CD1c-positive myeloid dendritic cell (primary cell): ENCODE measurements around the gene FAAH.
"Not testable (repeated sequence)": the region's sequence is repeated elsewhere in the genome, so short reads cannot be mapped to it uniquely, and the experiment has no call there.

ENCODE experiments used
- DNase-seq: peaks from one replicate; pipeline ENCODE4 v3.0.0-alpha.2; 2016; ENCODE audit errors: extremely low spot score

The FAAH gene

DNA sequence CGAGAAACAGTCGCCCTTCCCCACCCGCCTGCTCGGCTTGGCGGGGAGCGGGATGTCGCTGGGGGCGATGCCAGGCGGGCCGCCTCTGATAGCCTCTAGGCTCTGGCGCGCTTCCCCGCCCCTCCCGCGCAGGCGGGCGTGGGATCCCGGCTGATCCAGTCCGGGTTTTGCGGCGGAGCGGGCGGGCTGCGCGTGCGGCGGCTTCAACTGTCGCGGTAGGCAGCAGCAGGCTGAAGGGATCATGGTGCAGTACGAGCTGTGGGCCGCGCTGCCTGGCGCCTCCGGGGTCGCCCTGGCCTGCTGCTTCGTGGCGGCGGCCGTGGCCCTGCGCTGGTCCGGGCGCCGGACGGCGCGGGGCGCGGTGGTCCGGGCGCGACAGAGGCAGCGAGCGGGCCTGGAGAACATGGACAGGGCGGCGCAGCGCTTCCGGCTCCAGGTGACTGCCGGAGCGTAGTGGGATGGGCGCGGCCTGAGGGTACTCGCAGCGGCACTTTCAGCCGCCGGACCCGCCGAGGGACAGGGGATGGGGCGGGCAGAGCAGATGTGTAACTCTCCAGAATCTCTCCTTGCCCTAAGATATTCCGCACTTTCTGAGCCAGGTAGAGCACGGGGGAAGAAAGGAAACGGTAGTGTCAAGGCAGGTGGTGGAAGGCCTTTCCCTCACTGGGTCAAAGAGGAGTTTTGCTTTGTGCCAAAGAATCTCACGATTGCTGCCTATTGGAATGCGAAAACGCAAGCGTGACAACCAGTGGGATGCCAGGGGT, at the start of gene FAAH:
Gene FAAH (plus strand): TSS at position 210 of the 764 bp plus-strand sequence. CDS start 32 bp downstream, at position 242.
- peak; percentile 61 for DNase-seq

DNA sequence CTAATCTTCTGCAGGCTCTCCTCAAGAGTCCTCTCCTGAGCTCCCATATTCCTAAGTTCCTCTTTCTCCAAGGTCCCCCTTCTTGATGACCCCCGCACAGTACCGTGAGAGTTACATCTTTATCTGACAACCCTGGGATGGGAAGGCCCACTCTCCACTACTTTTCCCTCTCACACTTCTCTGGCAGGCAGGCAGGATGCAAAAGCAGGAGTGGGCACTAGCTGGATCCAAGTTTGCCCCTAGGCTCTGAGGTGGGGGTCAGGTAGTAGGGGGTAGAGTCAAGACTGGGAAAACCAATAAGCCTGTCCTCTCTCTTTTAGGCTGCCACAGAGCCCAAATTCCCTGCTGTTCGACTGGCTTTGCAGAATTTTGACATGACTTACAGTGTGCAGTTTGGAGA, 49.6 kb upstream of the FAAH start:
- no peak for DNase-seq

DNA sequence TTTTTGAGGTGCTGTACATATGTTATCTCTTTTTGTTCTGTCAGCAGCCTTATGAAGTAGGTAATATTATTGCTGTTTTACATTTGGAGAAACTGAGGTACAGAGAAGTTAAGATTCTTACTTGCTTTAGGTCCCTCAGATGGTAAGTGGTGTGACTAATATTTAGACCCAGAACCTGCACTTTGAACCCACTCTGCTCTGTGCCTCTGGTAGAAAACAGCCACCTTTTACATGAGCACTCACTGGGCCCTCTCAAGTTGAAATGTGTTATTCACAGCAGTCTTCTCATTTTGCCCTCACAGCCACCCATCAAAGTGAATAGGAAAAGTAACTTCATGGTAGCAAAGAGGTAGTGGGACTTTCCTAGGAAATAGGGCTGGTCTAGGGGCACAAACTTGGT, 48.8 kb upstream of the FAAH start:
- no peak for DNase-seq

DNA sequence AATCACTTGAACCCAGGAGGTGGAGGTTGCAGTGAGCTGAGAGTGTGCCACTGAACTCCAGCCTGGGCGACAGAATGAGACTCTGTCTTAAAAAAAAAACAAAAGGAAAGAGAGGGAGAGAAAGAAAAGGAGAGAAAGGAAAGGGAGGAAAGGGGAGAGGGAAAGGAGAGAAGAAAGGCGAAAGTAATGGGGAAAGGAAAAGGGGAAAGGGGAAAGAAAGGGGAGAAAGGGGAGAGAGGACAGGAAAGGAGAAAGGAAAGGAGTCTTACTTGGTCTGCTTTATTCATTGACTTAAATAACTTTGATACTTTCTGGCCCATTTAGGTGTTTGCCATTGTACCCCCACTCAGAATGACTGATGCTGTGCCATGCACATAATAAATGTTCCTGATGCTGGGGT, 41.8 kb upstream of the FAAH start:
- no peak for DNase-seq

DNA sequence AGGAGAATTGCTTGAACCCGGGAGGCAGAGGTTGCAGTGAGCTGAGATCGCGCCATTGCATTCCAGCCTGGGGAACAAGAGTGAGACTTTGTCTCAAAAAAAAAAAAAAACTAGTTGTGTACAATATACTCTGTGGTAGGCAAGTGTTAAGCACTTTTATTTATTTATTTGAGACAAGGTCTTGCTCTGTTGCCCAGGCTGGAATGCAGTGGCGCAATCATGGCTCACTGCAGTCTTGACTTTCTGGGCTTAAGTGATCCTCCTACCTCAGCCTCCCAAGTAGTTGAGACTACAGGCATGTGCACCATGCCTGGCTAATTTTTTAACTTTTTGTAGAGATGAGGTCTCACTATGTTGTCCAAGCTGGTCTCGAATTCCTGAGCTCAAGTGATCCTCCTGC, 38.2 kb upstream of the FAAH start:
- DNase-seq, result not testable (repeated sequence)

DNA sequence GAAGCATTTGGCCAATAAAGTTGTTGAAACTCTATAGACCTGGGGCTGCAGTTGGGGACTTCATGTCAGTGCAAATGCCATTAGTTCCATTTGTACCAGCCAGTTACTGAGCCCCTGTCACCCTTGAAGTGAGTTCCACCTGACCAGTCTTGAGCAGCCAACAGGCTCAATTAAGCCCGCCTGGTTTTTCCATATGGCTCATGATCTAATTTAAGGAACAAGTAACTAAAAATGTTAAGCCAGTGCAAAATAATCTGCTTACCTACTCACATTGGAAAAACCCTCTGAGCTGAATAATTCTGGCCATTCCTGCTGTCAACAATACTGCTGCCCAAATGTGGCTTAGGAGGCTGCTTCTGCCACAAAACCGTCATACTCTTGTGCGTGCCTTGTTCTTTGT, 32.0 kb upstream of the FAAH start:
- DNase-seq, result no peak

DNA sequence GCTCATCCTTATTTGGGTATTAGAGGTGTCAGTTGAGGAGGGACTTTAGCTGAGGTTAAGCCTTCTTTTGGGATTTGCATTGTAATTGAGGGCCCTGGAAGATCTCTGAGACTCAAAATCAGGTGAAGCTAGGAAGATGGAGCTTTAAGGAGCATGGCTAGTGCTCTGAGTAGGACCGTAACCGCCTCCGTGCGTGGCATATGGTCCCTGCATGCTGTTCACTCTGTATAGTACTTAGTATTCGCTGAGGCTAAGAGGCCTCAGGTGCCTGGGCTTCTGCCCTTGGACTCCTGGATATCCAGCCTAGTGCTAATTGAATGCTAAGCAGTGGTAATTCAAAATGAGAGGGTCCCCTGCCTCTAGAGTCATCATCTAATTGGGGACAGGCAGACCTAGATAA, 31.0 kb upstream of the FAAH start:
- DNase-seq, result no peak

DNA sequence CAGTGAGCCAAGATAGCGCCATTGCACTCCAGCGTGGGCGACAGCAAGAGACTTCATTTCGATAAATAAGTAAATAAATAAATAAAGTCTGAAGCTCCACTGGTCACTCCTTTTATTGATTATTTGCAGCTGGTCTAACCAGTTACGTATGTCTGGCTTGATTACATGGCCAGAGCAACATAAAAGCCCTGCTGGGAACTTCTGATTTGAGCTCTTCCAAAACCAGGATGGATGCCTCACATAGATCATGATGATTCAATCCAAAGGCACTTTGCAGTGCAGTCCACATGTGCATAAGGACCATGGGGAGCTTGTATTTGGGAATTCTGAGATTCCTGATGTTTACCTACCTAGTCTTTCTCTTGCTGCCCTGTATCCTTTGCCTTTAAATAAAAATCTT, 29.5 kb upstream of the FAAH start:
- no peak for DNase-seq

DNA sequence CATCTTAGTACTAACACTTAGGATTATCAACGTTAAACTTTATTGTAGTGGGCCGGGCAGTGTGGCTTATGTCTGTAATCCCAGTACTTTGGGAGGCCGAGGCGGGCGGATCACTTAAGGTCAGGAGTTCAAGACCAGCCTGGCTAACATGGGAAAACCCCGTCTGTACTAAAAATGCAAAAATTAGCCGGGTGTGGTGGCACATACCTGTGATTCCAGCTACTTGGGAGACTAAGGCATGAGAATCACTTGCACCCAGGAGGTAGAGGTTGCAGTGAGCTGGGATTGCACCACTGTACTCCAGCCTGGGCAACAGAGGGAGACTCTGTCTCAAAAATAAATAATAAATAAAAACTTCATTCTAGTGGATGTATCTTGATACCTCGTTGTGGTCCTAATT, 28.3 kb upstream of the FAAH start:
- not testable (repeated sequence) for DNase-seq

DNA sequence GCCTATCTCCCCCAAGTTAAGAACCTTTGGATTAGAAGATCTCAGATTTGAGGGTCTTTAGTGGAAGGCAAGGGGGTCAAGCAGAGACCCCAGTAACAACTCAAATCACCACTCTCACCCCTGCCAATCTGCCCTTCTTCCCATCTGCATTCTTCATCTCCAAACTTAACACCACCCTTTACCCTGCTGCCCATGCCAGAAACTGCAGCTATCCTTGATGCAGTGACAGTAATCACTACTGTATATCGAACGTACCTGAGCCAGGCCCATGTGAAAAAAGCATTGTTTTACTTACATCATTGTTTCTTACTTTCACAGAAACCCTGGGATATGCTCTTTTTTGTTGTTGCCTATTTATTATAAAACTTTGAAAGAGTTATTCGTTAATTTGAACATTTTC, 27.0 kb upstream of the FAAH start:
- no peak for DNase-seq

DNA sequence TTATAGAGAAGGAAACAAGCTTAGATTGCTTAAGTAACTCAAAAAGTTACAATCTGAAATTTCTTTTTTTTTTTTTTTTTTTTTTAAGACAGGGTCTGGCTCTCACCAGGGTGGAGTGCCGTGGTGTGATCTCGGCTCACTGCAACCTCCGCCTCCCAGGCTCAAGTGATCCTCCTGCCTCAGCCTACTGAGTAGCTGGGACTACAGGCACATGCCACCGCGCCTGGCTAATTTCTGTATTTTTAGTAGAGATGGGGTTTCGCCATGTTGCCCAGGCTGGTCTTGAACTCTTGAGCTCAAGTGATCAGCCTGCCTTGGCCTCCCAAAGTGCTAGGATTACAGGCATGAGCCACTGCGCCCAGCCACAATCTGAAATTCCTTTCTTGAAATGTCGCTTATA, 26.4 kb upstream of the FAAH start:
- not testable (repeated sequence) for DNase-seq

DNA sequence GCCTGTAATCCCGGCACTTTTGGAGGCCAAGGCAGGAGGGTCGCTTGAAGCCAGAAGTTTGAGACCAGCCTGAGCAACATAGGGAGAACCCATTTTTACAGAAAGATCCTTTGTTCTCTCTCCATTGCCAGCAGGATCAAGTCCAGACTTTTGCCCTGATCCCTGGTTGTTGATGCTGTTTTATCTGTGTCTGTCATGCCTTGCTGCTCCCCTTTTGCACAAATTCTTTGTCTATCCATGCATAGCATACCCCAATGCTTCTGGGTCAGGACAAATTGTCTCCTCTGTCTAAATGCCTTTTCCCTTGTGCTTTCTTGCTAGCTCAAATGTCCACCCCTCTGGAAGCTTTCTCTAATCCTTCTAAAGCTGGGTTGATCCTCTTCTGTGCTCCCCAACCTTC, 25.3 kb upstream of the FAAH start:
- DNase-seq, result no peak

DNA sequence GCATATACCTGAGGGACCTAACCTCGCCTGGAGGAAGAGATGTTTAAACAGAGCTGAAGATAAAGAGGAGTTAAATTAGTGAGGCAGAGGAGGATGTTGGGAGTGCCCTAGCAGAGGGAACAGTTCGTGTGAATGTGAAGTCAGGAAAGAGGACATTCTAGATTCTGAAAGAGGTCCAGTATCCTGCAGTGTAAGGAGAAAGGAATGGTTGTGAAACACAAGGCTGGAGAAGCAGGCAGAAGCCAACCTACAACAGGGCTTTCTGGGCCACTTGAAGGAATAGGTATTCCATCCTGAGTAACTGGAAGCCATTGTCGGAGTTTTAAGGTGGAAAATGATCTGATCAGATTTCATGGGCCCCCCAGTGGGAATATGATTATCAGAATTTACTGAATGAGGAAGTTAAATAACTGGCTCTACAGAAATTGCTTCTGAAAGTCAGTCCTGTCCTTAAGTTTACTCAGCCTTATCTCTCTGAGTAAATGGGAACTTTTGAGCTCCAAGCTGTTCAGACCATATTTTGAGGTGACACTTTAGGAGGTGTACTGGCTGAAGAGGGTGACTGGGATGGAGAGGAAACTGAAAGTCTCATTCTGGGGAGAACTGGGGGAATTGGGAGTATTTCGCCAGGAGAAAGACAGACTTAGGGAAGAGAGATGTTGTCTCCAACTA, 24.4 kb upstream of the FAAH start:
- DNase-seq, result no peak

DNA sequence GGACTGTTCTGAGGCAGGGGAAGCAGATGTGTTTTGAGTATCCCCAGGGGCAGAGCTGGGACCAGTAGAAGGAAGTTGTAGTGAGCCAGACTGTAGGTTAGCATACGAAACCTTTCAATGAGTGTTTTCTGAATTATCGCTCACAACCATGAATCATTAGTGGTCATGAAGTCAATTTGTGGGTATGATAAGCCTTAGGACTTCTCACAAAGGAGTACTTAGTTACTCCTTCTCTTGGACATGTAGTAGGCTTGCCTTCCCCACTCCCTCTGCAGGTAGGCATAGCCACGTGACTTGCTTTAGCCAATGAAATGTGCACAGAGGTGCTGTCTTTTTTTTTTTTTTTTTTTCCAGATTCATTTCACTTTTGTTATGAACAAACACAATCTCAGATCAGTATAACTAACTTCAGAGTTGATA, 23.9 kb upstream of the FAAH start:
- DNase-seq, result peak; percentile 45

DNA sequence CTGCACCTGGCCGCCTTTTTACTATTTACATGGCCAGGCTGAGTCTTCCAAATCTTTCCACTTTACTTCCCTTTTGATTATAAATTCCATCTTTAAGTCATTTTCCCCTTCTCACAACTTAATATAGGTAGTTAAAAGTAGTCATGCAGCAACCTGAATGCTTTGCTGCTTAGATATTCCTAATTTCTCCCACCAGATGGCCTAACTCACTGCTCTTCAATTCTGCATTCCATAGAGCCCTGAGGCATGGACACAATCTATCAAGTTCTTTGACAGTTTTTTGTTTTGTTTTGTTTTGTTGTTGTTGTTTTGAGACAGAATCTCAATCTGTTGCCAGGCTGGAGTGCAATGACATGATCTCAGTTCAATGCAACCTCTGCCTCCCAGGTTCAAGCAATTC, 21.7 kb upstream of the FAAH start:
- no peak for DNase-seq

DNA sequence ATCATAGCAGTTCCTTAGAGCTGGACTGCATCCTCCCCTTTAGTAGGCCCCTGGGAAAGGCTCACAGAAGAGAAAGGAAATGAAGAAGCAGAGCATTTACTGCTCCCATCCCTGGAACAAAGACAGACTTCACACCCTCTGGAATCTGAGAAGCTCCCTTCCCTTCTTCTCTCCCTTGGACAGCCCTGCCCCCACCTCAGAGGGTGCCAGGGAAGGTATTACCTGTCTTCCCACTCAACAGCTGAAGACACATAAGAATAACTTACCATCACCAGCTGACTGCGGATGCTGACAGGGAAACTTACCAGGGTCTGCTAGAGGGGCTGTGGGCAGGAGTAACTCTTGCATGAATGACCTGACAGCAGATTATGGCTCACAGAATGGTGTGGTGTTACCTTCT, 14.1 kb upstream of the FAAH start:
- DNase-seq, result no peak

DNA sequence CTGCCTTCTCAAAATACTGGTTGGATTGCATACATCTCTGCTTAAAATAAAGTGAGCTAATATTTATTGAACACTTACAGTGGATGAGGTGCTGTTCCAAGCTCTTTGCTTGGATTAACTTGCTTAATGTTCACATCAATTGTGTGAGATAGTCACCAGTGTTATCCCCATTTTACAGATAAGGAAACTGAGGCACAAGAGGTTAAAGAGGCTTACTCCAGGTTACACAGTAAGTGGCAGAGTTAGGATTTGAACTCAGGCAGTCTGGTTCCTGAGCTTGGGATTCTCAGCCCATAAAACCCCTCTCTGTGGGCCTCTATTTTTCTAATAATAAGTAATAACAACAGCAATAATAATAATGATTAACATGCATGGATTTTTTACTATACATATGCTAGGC, 13.6 kb upstream of the FAAH start:
- no peak for DNase-seq

DNA sequence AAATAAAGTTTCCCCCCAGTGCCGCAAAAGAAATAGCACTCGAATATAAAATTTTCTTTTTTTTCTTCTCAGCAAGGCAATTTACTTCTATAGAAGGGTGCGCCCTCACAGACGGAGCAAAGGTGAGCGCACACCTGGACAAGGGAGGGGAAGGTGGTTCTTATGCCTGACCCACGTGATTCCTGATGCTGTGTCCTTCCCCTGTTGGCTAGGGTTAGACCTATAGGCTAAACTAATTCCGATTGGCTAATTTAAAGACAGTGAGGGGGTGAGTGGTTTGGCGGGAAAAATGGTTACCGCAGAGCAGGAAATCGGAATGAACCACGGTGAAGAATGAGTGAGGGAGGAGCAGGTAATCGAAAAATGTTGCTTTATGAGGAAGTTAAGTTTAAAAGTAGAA, 607 bp upstream of the FAAH start:
- no peak for DNase-seq

DNA sequence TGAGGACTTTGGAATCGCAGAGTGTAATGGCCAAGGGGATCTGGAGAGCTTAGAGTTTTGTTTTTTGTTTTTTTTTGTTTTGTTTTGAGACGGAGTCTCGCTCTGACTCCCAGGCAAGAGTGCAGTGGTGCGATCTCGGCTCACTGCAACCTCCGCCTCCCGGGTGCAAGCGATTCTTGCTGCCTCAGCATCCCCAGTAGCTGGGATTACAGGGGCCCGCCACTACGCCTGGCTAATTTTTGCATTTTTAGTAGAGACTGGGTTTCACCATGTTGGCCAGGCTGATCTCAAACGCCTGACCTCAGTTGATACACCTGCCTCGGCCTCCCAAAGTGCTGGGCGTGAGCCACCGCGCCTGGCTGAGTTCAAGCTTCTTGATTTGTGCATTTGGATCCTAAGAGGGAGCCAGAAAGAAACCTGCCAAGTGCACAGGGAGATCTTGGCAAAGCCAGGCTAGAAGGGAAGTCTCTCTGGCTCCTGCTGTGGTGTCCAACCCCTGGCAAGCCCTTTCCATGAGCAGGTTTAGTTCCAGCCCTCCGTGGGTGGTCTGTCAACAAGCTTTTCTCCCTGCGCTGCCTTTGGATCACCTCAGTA, 852 bp downstream of the FAAH start:
- DNase-seq, result no peak

DNA sequence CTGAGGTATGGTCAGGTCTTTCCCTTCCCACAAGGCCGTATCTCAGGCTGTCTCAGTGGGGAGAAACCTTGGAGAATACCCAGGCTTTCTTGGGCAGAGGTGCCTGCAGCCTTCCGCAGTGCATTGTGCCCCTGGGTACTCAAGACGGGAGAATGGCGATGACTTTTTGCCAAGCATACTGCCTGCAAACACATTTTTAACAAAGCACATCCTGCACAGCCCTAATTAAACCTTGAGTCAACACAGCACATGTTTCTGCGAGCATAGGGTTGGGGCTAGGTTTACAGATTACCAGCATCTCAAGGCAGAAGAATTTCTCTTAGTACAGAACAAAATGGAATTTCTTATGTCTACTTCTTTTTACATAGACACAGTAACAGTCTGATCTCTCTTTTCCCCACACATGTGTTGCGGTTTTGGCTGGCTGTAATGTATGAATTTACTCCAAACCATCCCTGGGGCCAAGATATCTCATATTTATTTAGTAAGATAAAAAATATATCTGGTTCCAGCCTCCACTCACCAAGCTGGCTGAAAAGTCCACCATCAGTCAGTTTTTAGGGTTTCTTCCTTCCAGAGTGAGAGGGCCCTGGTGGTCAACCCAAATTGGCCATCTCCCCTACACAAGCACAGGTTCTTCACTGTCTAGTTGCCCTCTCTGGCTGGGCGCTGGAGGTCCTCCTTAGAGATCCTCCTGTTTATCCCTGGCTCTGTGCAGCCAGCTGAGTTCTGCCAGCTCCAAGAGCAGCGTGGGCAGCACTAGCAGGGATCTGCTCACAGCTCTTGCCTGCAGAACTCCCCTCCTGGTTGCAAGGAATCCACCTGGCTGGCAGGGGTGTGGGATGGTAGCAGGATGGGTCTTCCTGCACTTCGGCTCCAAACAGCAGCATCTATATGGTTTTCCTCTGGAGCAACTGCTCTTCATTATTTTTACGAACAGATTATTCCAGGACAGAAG, 2.6 kb downstream of the FAAH start:
- no peak for DNase-seq

DNA sequence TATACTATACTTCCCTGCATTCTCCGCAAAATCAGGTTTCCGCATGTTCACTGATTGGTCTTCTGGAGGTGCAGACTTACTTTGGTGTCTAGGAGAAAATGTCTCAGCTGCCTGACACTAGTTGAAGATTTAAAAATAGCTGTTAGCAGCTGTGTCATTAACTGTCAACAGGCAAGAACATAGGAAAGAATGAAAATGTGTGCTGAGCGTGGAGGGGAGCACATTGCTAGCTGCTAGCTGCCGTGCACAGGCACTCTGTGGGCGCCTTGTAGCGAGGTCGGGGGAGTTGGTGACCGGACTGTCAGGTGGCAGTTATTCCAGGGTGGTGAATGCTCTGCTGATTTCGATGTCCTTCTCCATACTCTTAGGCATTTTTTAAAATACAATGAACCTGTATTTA, 5.2 kb downstream of the FAAH start:
- DNase-seq, result no peak

DNA sequence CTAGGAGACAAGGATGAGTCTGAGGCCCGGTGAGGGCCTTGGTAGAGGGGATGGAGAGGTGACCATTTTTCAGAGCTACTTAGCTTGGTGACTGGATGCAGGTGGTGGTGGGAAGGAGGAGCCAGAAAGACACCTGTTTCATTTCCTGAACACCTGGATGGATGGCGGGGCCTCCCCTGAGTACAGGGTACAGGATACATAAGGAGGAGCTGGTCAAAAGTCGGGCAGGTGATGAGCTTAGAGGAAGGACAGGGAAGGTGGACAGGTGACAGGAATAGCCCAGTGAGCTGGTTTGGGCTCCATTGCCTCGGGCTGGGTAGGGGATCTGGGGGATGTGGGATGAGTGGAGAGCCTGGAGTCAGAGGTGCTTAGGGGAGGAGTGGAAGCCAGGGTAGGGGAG, 6.3 kb downstream of the FAAH start:
- DNase-seq, result no peak
